HepG2 (cell line): ENCODE data around the gene CFAP210. TPM values are rescaled to one million over a fixed set of nuclear protein-coding genes. Genes with fewer than 3 reads are reported as not detected.
A peak's percentile ranks its signal among the peaks of the same experiment; 100 is the strongest.

Experiments used
- PHF8 ChIP-seq: sonication (generic); formaldehyde crosslinking; IDR thresholded peaks from 2 replicates; pipeline ENCODE4 v1.5.0; 2020; ENCODE audit warnings: missing genetic modification reagents
- SP1 ChIP-seq, 2 experiments: fragments of 450-650 bp in 1 of 2; sonication (generic) in 1 of 2; formaldehyde crosslinking in 1 of 2; IDR thresholded peaks; 2 replicates each; pipeline versions ENCODE4 v1.4.0 to v1.6.1; 2016 to 2020; ENCODE audit warnings: missing genetic modification reagents in 1 of 2
- ZFY ChIP-seq: sonication (generic); formaldehyde crosslinking; IDR thresholded peaks from 2 replicates; pipeline ENCODE4 v1.4.0; 2020; ENCODE audit warnings: missing genetic modification reagents
- ZNF160 ChIP-seq: sonication (generic); formaldehyde crosslinking; IDR thresholded peaks from 2 replicates; pipeline ENCODE4 v1.8.0; 2022; ENCODE audit warnings: mild to moderate bottlenecking, inconsistent platforms, missing genetic modification reagents
- polyA plus RNA-seq, 8 experiments: library from polyadenylated mRNA; depleted of rRNA in 3 of 8; stranded (reverse) in 7 of 8; unstranded in 1 of 8; fragments of >200 nt; fragmentation: Illumina TruSeq in 4 of 8; extraction: Trizol in 4 of 8; gene quantifications; 2 replicates each; pipeline versions ENCODE4 v1.2.1 to v1.2.3, GENCODE V29; 2011 to 2016; ENCODE audit warnings: low read depth in 4 of 8, missing spikeins in 1 of 8, mixed read lengths in 1 of 8; ENCODE audit not compliant: insufficient read depth in 1 of 8
- total RNA-seq, 5 experiments: library from RNA; depleted of rRNA; stranded (reverse); fragments of >200 nt; fragmentation: Illumina TruSeq; extraction: Trizol; gene quantifications; 2 replicates each; pipeline ENCODE4 v1.2.3, GENCODE V29; 2016; ENCODE audit warnings: low read depth in 1 of 5
- TF ChIP-seq, protein P1 (sequence below): sonication (generic); formaldehyde crosslinking; IDR thresholded peaks from 2 replicates; pipeline ENCODE4 v1.9.0; 2021; ENCODE audit warnings: missing genetic modification reagents, borderline replicate concordance
- TF ChIP-seq, protein P2 (sequence below), 2 experiments: fragments of 450-650 bp in 1 of 2; sonication (generic) in 1 of 2; formaldehyde crosslinking; IDR thresholded peaks; 2 replicates each; pipeline versions ENCODE4 v1.5.0 to v1.8.0; 2020 to 2022; ENCODE audit warnings: mild to moderate bottlenecking in 1 of 2, missing genetic modification reagents in 1 of 2
- TF ChIP-seq, protein P3 (sequence below): sonication (generic); formaldehyde crosslinking; IDR thresholded peaks from 2 replicates; pipeline ENCODE4 v1.4.0; 2020; ENCODE audit warnings: missing genetic modification reagents, borderline replicate concordance
- TF ChIP-seq, protein P4 (sequence below): sonication (generic); formaldehyde crosslinking; IDR thresholded peaks from 2 replicates; pipeline ENCODE4 v1.4.0; 2020; ENCODE audit warnings: mild to moderate bottlenecking, missing genetic modification reagents

CFAP210 gene
- total and polyA plus RNA-seq, 2 of the 13 experiments (the other 11 are each of a cell fraction or from before 2014, with no cell fraction given) = 0.18 TPM; not detected in 1

DNA sequence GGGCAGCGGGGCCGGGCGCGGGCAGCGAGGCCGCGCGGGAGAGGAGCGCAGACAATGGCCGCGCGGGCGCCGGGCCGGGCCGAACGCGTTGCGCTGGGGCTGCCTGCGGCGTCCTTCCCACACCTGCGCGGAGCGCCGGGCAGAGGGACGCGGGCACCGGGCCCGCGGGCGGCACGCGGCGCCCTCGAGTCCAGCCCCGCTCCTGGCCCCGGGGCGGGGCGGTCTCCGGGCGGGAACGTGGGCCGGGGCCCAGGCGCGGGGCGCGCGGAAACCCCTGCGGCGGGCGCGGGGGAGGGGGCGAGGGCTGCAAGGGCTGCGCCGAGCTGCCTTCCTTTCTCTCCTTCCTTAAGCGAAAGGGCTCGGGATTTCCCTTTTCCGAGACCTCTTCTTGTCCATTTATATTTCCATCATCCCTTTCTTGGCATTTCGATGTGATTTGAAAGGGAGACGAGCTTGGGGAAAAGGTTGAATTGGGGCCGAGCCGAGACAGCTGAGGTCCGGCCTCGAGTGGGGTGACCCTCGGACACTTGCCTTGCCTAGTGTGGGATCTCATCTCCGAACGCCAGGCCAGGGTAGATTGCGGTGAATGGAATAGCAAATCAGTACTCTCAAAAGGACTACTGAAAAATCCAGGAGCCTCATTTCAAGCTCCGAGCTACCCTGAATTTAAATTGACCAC, 40.1 kb upstream of the CFAP210 start (continued):
- TF ChIP-seq ZNF160 (CRISPR knock-in tag) = no peak
- TF ChIP-seq, protein P1, sequence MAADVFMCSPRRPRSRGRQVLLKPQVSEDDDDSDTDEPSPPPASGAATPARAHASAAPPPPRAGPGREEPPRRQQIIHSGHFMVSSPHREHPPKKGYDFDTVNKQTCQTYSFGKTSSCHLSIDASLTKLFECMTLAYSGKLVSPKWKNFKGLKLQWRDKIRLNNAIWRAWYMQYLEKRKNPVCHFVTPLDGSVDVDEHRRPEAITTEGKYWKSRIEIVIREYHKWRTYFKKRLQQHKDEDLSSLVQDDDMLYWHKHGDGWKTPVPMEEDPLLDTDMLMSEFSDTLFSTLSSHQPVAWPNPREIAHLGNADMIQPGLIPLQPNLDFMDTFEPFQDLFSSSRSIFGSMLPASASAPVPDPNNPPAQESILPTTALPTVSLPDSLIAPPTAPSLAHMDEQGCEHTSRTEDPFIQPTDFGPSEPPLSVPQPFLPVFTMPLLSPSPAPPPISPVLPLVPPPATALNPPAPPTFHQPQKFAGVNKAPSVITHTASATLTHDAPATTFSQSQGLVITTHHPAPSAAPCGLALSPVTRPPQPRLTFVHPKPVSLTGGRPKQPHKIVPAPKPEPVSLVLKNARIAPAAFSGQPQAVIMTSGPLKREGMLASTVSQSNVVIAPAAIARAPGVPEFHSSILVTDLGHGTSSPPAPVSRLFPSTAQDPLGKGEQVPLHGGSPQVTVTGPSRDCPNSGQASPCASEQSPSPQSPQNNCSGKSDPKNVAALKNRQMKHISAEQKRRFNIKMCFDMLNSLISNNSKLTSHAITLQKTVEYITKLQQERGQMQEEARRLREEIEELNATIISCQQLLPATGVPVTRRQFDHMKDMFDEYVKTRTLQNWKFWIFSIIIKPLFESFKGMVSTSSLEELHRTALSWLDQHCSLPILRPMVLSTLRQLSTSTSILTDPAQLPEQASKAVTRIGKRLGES = no peak
- TF ChIP-seq, protein P2, sequence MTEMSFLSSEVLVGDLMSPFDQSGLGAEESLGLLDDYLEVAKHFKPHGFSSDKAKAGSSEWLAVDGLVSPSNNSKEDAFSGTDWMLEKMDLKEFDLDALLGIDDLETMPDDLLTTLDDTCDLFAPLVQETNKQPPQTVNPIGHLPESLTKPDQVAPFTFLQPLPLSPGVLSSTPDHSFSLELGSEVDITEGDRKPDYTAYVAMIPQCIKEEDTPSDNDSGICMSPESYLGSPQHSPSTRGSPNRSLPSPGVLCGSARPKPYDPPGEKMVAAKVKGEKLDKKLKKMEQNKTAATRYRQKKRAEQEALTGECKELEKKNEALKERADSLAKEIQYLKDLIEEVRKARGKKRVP (CRISPR knock-in tag; IDR thresholded peaks at IDR 0.05) = no peak
- TF ChIP-seq, protein P3, sequence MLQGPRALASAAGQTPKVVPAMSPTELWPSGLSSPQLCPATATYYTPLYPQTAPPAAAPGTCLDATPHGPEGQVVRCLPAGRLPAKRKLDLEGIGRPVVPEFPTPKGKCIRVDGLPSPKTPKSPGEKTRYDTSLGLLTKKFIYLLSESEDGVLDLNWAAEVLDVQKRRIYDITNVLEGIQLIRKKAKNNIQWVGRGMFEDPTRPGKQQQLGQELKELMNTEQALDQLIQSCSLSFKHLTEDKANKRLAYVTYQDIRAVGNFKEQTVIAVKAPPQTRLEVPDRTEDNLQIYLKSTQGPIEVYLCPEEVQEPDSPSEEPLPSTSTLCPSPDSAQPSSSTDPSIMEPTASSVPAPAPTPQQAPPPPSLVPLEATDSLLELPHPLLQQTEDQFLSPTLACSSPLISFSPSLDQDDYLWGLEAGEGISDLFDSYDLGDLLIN (CRISPR knock-in tag) = no peak
- no peak for TF ChIP-seq SP1 (IDR thresholded peaks at IDR 0.05)
- TF ChIP-seq SP1 (CRISPR knock-in tag; IDR thresholded peaks at IDR 0.05) = no peak
- TF ChIP-seq ZFY = peak; percentile 74
- TF ChIP-seq PHF8 (CRISPR knock-in tag) = peak; percentile 1; the same call in 1 of the 2 replicates
- TF ChIP-seq, protein P4, sequence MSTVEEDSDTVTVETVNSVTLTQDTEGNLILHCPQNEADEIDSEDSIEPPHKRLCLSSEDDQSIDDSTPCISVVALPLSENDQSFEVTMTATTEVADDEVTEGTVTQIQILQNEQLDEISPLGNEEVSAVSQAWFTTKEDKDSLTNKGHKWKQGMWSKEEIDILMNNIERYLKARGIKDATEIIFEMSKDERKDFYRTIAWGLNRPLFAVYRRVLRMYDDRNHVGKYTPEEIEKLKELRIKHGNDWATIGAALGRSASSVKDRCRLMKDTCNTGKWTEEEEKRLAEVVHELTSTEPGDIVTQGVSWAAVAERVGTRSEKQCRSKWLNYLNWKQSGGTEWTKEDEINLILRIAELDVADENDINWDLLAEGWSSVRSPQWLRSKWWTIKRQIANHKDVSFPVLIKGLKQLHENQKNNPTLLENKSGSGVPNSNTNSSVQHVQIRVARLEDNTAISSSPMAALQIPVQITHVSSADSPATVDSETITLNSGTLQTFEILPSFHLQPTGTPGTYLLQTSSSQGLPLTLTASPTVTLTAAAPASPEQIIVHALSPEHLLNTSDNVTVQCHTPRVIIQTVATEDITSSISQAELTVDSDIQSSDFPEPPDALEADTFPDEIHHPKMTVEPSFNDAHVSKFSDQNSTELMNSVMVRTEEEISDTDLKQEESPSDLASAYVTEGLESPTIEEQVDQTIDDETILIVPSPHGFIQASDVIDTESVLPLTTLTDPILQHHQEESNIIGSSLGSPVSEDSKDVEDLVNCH (CRISPR knock-in tag) = no peak
